A549 (cell line): ENCODE data around the gene EIF4B. TPM values are rescaled to one million over a fixed set of nuclear protein-coding genes. Genes with fewer than 3 reads are reported as not detected.

Experiments used
- ATAC-seq, 2 experiments: fragments of 200-7000 bp in 1 of 2; fragments of >200 bp in 1 of 2; cut with Nextera tagmentation in 1 of 2; cut with Tn5 transposase in 1 of 2; 3 replicates each; pipeline versions ENCODE4 v1.8.0 to v1.9.1; 2018 to 2020; ENCODE audit warnings: mild to moderate bottlenecking in 1 of 2, moderate library complexity in 1 of 2
- CTCF ChIA-PET: fragments of 300-600 bp; sonication (Branson Sonifier 250); formaldehyde crosslinking; extraction: SDS; loops from one replicate; lab custom pipeline; 2021; ENCODE audit warnings: antibody characterized with exemption, inconsistent platforms; lab: Yijun Ruan, JAX
- POLR2A ChIA-PET: fragments of 350-600 bp; formaldehyde crosslinking; extraction: SDS; loops from one replicate; lab custom pipeline; 2021; ENCODE audit warnings: antibody characterized with exemption, inconsistent platforms; lab: Yijun Ruan, JAX
- DNase-seq, 2 experiments: peaks; one replicate each; pipeline versions ENCODE4 v3.0.0 to v3.0.0-alpha.2; 2011 to 2016; ENCODE audit warnings: low read depth in 1 of 2, low spot score in 1 of 2
- FAIRE-seq: peaks from 2 replicates; lab custom pipeline; 2011; peaks lifted over from hg19 to GRCh38; lab: Jason Lieb, UNC
- H3K27ac ChIP-seq, 2 experiments: fragments of >200 bp; sonication (Bioruptor Twin); formaldehyde crosslinking; 3 replicates each; pipeline ENCODE4 v1.5.1; 2016 to 2017
- H3K4me1 ChIP-seq: fragments of >200 bp; sonication (Bioruptor Twin); formaldehyde crosslinking; 3 replicates; pipeline ENCODE4 v1.6.1; 2016
- H3K4me2 ChIP-seq: fragments of >200 bp; sonication (Bioruptor Twin); formaldehyde crosslinking; 3 replicates; pipeline ENCODE4 v1.6.1; 2016
- H3K4me3 ChIP-seq: fragments of >200 bp; sonication (Bioruptor Twin); formaldehyde crosslinking; 3 replicates; pipeline ENCODE4 v1.5.1; 2016
- H3K9me3 ChIP-seq: fragments of >200 bp; sonication (Bioruptor Twin); formaldehyde crosslinking; 3 replicates; pipeline ENCODE4 v1.6.1; 2016
- BCL3 ChIP-seq: fragments of >200 bp; sonication (Bioruptor Twin); formaldehyde crosslinking; IDR thresholded peaks from 3 replicates; pipeline ENCODE4 v1.6.1; 2016
- CBX2 ChIP-seq: fragments of 200-600 bp; sonication (generic); IDR thresholded peaks from 2 replicates; pipeline ENCODE4 v1.6.1; 2016; ENCODE audit warnings: low read depth, mild to moderate bottlenecking, borderline replicate concordance
- EHF ChIP-seq: fragments of 250-450 bp; sonication (Bioruptor Pico); IDR thresholded peaks from 2 replicates; pipeline ENCODE4 v1.5.0; 2020; ENCODE audit warnings: mild to moderate bottlenecking
- EHMT2 ChIP-seq: fragments of 200-600 bp; sonication (generic); IDR thresholded peaks from 2 replicates; pipeline ENCODE4 v1.6.1; 2016; ENCODE audit warnings: antibody characterized with exemption, low read depth, mild to moderate bottlenecking, moderate library complexity
- ELK1 ChIP-seq: fragments of 150-350 bp; IDR thresholded peaks from 2 replicates; pipeline ENCODE4 v1.6.1; 2014; ENCODE audit warnings: low read depth, mild to moderate bottlenecking, low read length
- EP300 ChIP-seq, 2 experiments: fragments of >200 bp; sonication (Bioruptor Twin); formaldehyde crosslinking; IDR thresholded peaks; 2 replicates in 1 of 2; 3 replicates in 1 of 2; pipeline ENCODE4 v1.6.1; 2016 to 2017
- FOSL2 ChIP-seq, 2 experiments: fragments of 450-650 bp in 1 of 2; fragments of >200 bp in 1 of 2; sonication (Bioruptor Twin) in 1 of 2; formaldehyde crosslinking; IDR thresholded peaks; 2 replicates each; pipeline versions ENCODE4 v1.5.0 to v1.6.1; 2016 to 2020; ENCODE audit warnings: mild to moderate bottlenecking in 1 of 2, moderate library complexity in 1 of 2
- HDAC2 ChIP-seq: fragments of 200-600 bp; sonication (generic); IDR thresholded peaks from 2 replicates; pipeline ENCODE4 v1.6.1; 2016
- HEYL ChIP-seq: fragments of 250-450 bp; sonication (Bioruptor Pico); IDR thresholded peaks from 2 replicates; pipeline ENCODE4 v1.8.0; 2021; ENCODE audit warnings: mild to moderate bottlenecking, moderate library complexity
- HOXB5 ChIP-seq: fragments of 250-450 bp; sonication (Bioruptor Pico); IDR thresholded peaks from 2 replicates; pipeline ENCODE4 v1.5.0; 2020; ENCODE audit warnings: mild to moderate bottlenecking, moderate library complexity
- KDM5A ChIP-seq: fragments of 200-600 bp; sonication (generic); IDR thresholded peaks from 2 replicates; pipeline ENCODE4 v1.6.1; 2016; ENCODE audit warnings: antibody characterized with exemption, mild to moderate bottlenecking
- NFE2L2 ChIP-seq: fragments of 150-350 bp; conservative IDR thresholded peaks from 2 replicates; pipeline ENCODE4 v1.6.1; 2014; ENCODE audit warnings: low read length
- NR3C1 ChIP-seq: fragments of >200 bp; sonication (Bioruptor Twin); formaldehyde crosslinking; IDR thresholded peaks from 3 replicates; pipeline ENCODE4 v1.6.1; 2017
- PHF8 ChIP-seq: fragments of 200-600 bp; sonication (generic); IDR thresholded peaks from 2 replicates; pipeline ENCODE4 v1.6.1; 2016; ENCODE audit warnings: low read depth, mild to moderate bottlenecking, antibody characterized with exemption, moderate library complexity, borderline replicate concordance
- POLR2AphosphoS2 ChIP-seq: conservative IDR thresholded peaks from 2 replicates; pipeline ENCODE4 v1.6.1; 2012; ENCODE audit warnings: low read length, improper control_type of control experiment, inconsistent platforms
- RAD21 ChIP-seq, 2 experiments: fragments of >200 bp in 1 of 2; sonication (Bioruptor Twin) in 1 of 2; formaldehyde crosslinking in 1 of 2; IDR thresholded peaks in 1 of 2; conservative IDR thresholded peaks in 1 of 2; 2 replicates in 1 of 2; 3 replicates in 1 of 2; pipeline ENCODE4 v1.6.1; 2012 to 2018; ENCODE audit warnings: inconsistent platforms in 1 of 2
- REST ChIP-seq: fragments of 200-600 bp; sonication (generic); IDR thresholded peaks from 2 replicates; pipeline ENCODE4 v1.6.1; 2016; ENCODE audit warnings: antibody characterized with exemption, mild to moderate bottlenecking, moderate library complexity
- RNF2 ChIP-seq: fragments of 200-600 bp; sonication (generic); IDR thresholded peaks from 2 replicates; pipeline ENCODE4 v1.6.1; 2016; ENCODE audit warnings: low read depth, mild to moderate bottlenecking, antibody characterized with exemption, moderate library complexity, borderline replicate concordance
- TFCP2L1 ChIP-seq: fragments of 250-450 bp; sonication (Bioruptor Pico); IDR thresholded peaks from 2 replicates; pipeline ENCODE4 v1.5.0; 2021; ENCODE audit warnings: mild to moderate bottlenecking
- TP53 ChIP-seq: fragments of 250-450 bp; sonication (Bioruptor Pico); IDR thresholded peaks from 2 replicates; pipeline ENCODE4 v1.5.0; 2021; ENCODE audit warnings: mild to moderate bottlenecking, moderate library complexity
- USF2 ChIP-seq: fragments of 450-650 bp; IDR thresholded peaks from 2 replicates; pipeline ENCODE4 v1.6.1; 2014; ENCODE audit warnings: antibody characterized with exemption
- ZFP36 ChIP-seq: fragments of 450-650 bp; IDR thresholded peaks from 2 replicates; pipeline ENCODE4 v1.6.1; 2014; ENCODE audit warnings: borderline replicate concordance; ENCODE audit not compliant: partially characterized antibody
- WGBS: methylation state at CpG from one replicate; pipeline ENCODE4 v1.1.6; 2017; ENCODE audit errors: missing lambda C conversion rate; 5-methylcytosine and 5-hydroxymethylcytosine counted together
- polyA plus RNA-seq, 4 experiments: library from polyadenylated mRNA; depleted of rRNA in 3 of 4; stranded (reverse); fragments of >200 nt; fragmentation: RNase III in 1 of 4; extraction: RNeasy Plus Mini Kit Qiagen cat#74134 plus additional on column Dnase treatment in 1 of 4; gene quantifications; 2 replicates in 3 of 4; 3 replicates in 1 of 4; pipeline ENCODE4 v1.2.3, GENCODE V29; 2011 to 2017

EIF4B gene
- polyA plus RNA-seq, 2 of the 4 experiments (the other 2 are of a cell fraction) = 377 to 650 TPM

GRCh38 chr12:53063708-53064612 is 57.7 kb downstream of the EIF4B start:
- ChIA-PET CTCF (interaction anchor here (0.9 to 45.5 kb wide), 14 partner anchors 14 to 258 kb away, joined by 3 to 1424 read pairs (median 8); partner anchors contain the start of genes AAAS, CSAD, ESPL1 and IGFBP6), POLR2A (interaction anchor here (0.7 to 2.9 kb wide), 3 partner anchors 10 to 133 kb away, joined by 3 to 9 read pairs (median 3); no protein-coding TSS in a partner anchor)
- no peak overlapping the region for H3K4me3 ChIP-seq
- TF ChIP-seq KDM5A (no peak), HOXB5 (CRISPR knock-in tag) (no peak), RAD21 (conservative IDR thresholded peaks at IDR 0.05 in 1 of 2, IDR thresholded peaks at IDR 0.05 in 1 of 2) (no peak), NFE2L2 (no peak), ZFP36 (no peak), EHMT2 (no peak), BCL3 (no peak), EHF (CRISPR knock-in tag) (no peak), TP53 (CRISPR knock-in tag) (no peak), NR3C1 (no peak), PHF8 (no peak), TFCP2L1 (CRISPR knock-in tag) (no peak), CBX2 (no peak), USF2 (no peak), RNF2 (no peak)
- no peak for FAIRE-seq
- DNase-seq = no peak
- peaks cover 43% of the 10 kb centered on the region for H3K4me1 ChIP-seq
- ATAC-seq = no peak
- H3K27ac ChIP-seq = peak overlapping the region in 1 of 2 experiments; percentile 14; a peak in 1 of 6 replicates
- H3K4me2 ChIP-seq = no peak overlapping the region
- no peaks in the 10 kb centered on the region for H3K9me3 ChIP-seq
- WGBS = 69% methylated on average over 13 of the region's 13 CpGs

GRCh38 chr12:53064613-53065436 is 58.6 kb downstream of the EIF4B start:
- 91% methylated on average over 11 of the region's 11 CpGs for WGBS
- TF ChIP-seq HDAC2 (no peak), HOXB5 (CRISPR knock-in tag) (no peak), POLR2AphosphoS2 (peak; percentile 78), HEYL (no peak), FOSL2 (IDR thresholded peaks at IDR 0.05) (no peak), FOSL2 (CRISPR knock-in tag; IDR thresholded peaks at IDR 0.05) (no peak), EP300 (IDR thresholded peaks at IDR 0.05) (no peak), ELK1 (no peak), REST (no peak)
- CTCF ChIA-PET = interaction anchor here (0.6 to 45.5 kb wide), 32 partner anchors 15 to 284 kb away, joined by 3 to 1424 read pairs (median 7); partner anchors contain the start of genes AAAS, CSAD, ESPL1 and IGFBP6
- no peak for DNase-seq
- Histone ChIP-seq H3K4me2 (no peak overlapping the region), H3K4me1 (peaks cover 43% of the 10 kb centered on the region), H3K9me3 (no peaks in the 10 kb centered on the region), H3K4me3 (no peak overlapping the region), H3K27ac (peak overlapping the region in 1 of 2 experiments; percentile 18; a peak in 1 of 6 replicates)
- FAIRE-seq = no peak
- POLR2A ChIA-PET = interaction anchor here (0.7 to 3.2 kb wide), 7 partner anchors 9 to 133 kb away, joined by 3 to 29 read pairs (median 5); partner anchors contain the start of genes CSAD, IGFBP6, SPRYD3 and ZNF740
- no peak for ATAC-seq
